Right lobe of liver (tissue), 6 donors: Measurements from ENCODE around the gene AKAP13. TPM values are rescaled to one million over a fixed set of nuclear protein-coding genes. Genes with fewer than 3 reads are reported as not detected.

Experiments used
- ATAC-seq, 4 donors: fragments of 200-7000 bp; cut with Tn5 transposase; one replicate each; pipeline ENCODE4 v1.9.1; 2020; ENCODE audit warnings: mild to moderate bottlenecking in 4 of 4, moderate library complexity in 4 of 4
- DNase-seq, 3 donors: peaks; one replicate each; pipeline ENCODE4 v3.0.0-alpha.2; 2020
- H3K27ac ChIP-seq, 3 donors: fragments of 200-600 bp; one replicate each; pipeline ENCODE4 v1.8.0; 2022
- H3K27me3 ChIP-seq, 2 donors: fragments of 200-600 bp; one replicate each; pipeline ENCODE4 v1.8.0; 2022
- H3K36me3 ChIP-seq, 4 donors: fragments of 200-600 bp; sonication (generic) in 1 of 4; one replicate each; pipeline versions ENCODE4 v1.5.1 to v1.8.0; 2017 to 2022; ENCODE audit warnings: control low read depth in 1 of 4
- H3K4me1 ChIP-seq, 4 donors: fragments of 200-600 bp; sonication (generic) in 1 of 4; one replicate each; pipeline versions ENCODE4 v1.5.1 to v1.8.0; 2017 to 2022; ENCODE audit warnings: control low read depth in 1 of 4
- H3K4me3 ChIP-seq, 3 donors: fragments of 200-600 bp; one replicate each; pipeline ENCODE4 v1.8.0; 2022
- H3K9me3 ChIP-seq, 4 donors: fragments of 200-600 bp; sonication (generic) in 1 of 4; one replicate each; pipeline versions ENCODE4 v1.5.1 to v1.8.0; 2017 to 2022; ENCODE audit warnings: control low read depth in 1 of 4
- POLR2A ChIP-seq: fragments of 450-650 bp; IDR thresholded peaks from one replicate; pipeline ENCODE4 v1.6.1; 2017; ENCODE audit warnings: antibody characterized with exemption, mild to moderate bottlenecking
- WGBS: methylation state at CpG from one replicate; pipeline ENCODE4 v1.1.6; 2018; ENCODE audit warnings: low coverage, low lambda C conversion rate; ENCODE audit not compliant: insufficient coverage; ENCODE audit errors: missing lambda C conversion rate; 5-methylcytosine and 5-hydroxymethylcytosine counted together
- intact Hi-C, 2 donors: fragments of 100-400 bp; cut with DNase I; formaldehyde crosslinking; loops; one replicate each; pipeline versions ENCODE4 v1.11.2 to v1.14.1; 2022
- total RNA-seq, 6 experiments: library from RNA; depleted of rRNA in 2 of 6; stranded (reverse); fragments of >200 nt in 2 of 6; fragmentation: NEBNext Ultra II Directional in 3 of 6; extraction: Animal tissue kit (Norgen Biotek cat#: 25700) in 3 of 6; gene quantifications; one replicate each; pipeline versions ENCODE4 v1.1.0 to v1.2.4, GENCODE V29; 2016 to 2023
- TF ChIP-seq, protein P1 (sequence below), 4 donors: fragments of 200-600 bp in 3 of 4; fragments of 450-650 bp in 1 of 4; IDR thresholded peaks; one replicate each; pipeline versions ENCODE4 v1.5.1 to v1.8.0; 2016 to 2022; ENCODE audit warnings: antibody characterized with exemption in 4 of 4, mild to moderate bottlenecking in 2 of 4
- donor health status: DM: no; HTN: yes; CAD: no.
- donor health status: DM: no; HTN: no; CAD: no.
- donor health status: DM: no; HTN: no; CAD: no.
- donor health status: DM: no; HTN: yes; CAD: no.
- donor health status: DM: no; HTN: yes; CAD: no.

AKAP13 gene
- total RNA-seq, 6 experiments from 2014 or later, result 50.1 to 73.1 (median 63.9) TPM

DNA sequence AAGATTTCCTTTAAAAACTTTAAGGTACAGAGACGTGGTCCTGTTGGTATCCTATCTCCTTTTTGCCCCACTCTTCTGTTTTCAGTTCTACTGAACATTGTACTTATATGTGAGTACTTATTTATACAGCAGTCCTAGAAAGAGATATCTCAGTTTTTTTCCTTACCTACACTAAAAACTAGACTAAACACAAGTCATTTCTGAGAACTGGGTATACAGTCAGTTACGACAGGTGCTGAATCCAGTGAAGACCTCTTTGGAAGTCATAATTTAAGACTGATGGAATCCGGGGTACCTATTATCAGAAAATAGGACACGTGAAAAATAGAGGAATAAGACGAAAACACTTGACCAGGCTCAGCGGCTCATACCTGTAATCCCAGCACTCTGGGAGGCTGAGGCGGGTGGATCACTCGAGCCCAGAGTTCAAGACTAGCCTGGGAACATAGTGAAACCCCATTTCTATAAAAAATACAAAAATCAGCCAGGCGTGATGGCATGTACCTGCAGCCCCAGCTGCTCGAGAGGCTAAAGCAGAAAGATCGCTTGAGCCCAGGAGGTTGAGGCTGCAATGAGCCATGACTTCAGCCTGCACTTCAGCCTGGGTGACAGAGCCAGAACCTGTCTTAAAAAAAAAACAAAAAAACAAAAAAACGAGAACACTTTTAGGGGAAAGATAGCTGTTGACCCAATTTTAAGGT, 338.0 kb downstream of the AKAP13 start:
- Histone ChIP-seq H3K4me3 (no peak overlapping the region), H3K27ac (no peak overlapping the region), H3K9me3 (no peaks in the 10 kb centered on the region), H3K36me3 (peaks cover 7 to 69% (median 24%) of the 10 kb centered on the region in 4 donors), H3K4me1 (peaks cover 0 to 17% (median 10%) of the 10 kb centered on the region in 4 donors), H3K27me3 (no peaks in the 10 kb centered on the region)
- ATAC-seq (no peak), DNase-seq (no peak)
- 85% methylated on average over 12 of the region's 12 CpGs for WGBS
- intact Hi-C loops, result no loop called here
- TF ChIP-seq POLR2A, result no peak
- TF ChIP-seq, protein P1, sequence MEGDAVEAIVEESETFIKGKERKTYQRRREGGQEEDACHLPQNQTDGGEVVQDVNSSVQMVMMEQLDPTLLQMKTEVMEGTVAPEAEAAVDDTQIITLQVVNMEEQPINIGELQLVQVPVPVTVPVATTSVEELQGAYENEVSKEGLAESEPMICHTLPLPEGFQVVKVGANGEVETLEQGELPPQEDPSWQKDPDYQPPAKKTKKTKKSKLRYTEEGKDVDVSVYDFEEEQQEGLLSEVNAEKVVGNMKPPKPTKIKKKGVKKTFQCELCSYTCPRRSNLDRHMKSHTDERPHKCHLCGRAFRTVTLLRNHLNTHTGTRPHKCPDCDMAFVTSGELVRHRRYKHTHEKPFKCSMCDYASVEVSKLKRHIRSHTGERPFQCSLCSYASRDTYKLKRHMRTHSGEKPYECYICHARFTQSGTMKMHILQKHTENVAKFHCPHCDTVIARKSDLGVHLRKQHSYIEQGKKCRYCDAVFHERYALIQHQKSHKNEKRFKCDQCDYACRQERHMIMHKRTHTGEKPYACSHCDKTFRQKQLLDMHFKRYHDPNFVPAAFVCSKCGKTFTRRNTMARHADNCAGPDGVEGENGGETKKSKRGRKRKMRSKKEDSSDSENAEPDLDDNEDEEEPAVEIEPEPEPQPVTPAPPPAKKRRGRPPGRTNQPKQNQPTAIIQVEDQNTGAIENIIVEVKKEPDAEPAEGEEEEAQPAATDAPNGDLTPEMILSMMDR (IDR thresholded peaks at IDR 0.05), result no peak

DNA sequence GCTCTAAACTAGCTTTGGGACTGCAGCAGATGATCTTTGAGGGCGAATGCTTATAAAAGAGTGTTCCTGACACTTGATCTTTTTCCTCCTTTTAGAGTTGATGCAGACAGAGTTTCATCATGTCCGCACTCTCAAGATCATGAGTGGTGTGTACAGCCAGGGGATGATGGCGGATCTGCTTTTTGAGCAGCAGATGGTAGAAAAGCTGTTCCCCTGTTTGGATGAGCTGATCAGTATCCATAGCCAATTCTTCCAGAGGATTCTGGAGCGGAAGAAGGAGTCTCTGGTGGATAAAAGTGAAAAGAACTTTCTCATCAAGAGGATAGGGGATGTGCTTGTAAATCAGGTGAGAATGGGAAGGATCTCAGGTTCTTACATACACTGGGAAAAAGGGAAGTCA, 338.6 kb downstream of the AKAP13 start:
- Histone ChIP-seq H3K27me3 (no peaks in the 10 kb centered on the region), H3K36me3 (peaks cover 7 to 66% (median 26%) of the 10 kb centered on the region in 4 donors), H3K4me3 (no peak overlapping the region), H3K9me3 (no peaks in the 10 kb centered on the region), H3K27ac (no peak overlapping the region), H3K4me1 (peaks cover 0 to 23% (median 13%) of the 10 kb centered on the region in 4 donors)
- no peak for TF ChIP-seq POLR2A
- TF ChIP-seq, protein P1 (IDR thresholded peaks at IDR 0.05), result no peak
- ATAC-seq (no peak), DNase-seq (no peak)
- intact Hi-C loops, result no loop called here
- 38% methylated on average over 2 of the region's 4 CpGs for WGBS

DNA sequence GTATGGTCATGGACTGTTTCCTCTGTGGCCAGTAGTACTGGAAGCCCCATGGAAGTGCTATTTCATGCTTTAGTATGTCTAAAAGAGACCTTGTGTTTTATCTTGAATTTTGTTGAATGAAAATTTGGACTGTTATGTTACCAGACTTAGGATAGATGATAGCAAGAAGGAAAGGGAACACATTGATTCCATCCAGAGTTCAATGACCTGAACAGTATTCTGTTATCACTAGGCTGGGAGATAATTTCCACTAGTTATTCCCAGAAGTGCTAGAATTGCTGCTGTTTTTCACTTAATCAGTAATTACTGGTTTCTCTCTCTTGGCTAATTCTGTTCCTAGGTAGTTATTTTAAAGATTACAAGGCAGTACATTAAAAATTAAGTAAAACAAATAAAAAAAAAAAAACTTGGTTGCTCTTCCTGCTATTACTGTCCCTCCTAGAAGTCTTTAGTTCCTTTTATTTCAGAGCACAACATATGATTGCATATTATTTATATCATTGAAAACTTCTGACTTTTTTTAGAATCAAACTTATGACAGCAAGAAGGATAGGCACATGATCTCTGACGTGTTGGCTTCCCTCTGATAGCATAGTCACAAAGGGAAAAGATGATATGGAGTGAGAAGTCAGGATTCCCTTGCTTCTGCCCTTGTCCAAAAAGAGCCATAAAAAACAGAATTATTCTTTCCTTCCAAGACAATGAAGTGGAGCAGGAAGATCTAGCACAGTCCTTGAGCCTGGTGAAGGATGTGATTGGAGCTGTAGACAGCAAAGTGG, 342.2 kb downstream of the AKAP13 start:
- TF ChIP-seq, protein P1 (IDR thresholded peaks at IDR 0.05), result no peak
- TF ChIP-seq POLR2A, result no peak
- peaks cover 0 to 37% (median 18%) of the 10 kb centered on the region in 4 donors for H3K4me1 ChIP-seq
- no peaks in the 10 kb centered on the region for H3K27me3 ChIP-seq
- peaks cover under 1 to 49% (median 23%) of the 10 kb centered on the region in 4 donors for H3K36me3 ChIP-seq
- no peak overlapping the region for H3K4me3 ChIP-seq
- intact Hi-C loops, result no loop called here
- 21% methylated on average over 1 of the region's 1 CpG for WGBS
- H3K9me3 ChIP-seq, result no peaks in the 10 kb centered on the region
- DNase-seq (no peak), ATAC-seq (peak; percentile 73 to 79 (median 77))
- peak overlapping the region; percentile 28 to 49 (median 39) for H3K27ac ChIP-seq

DNA sequence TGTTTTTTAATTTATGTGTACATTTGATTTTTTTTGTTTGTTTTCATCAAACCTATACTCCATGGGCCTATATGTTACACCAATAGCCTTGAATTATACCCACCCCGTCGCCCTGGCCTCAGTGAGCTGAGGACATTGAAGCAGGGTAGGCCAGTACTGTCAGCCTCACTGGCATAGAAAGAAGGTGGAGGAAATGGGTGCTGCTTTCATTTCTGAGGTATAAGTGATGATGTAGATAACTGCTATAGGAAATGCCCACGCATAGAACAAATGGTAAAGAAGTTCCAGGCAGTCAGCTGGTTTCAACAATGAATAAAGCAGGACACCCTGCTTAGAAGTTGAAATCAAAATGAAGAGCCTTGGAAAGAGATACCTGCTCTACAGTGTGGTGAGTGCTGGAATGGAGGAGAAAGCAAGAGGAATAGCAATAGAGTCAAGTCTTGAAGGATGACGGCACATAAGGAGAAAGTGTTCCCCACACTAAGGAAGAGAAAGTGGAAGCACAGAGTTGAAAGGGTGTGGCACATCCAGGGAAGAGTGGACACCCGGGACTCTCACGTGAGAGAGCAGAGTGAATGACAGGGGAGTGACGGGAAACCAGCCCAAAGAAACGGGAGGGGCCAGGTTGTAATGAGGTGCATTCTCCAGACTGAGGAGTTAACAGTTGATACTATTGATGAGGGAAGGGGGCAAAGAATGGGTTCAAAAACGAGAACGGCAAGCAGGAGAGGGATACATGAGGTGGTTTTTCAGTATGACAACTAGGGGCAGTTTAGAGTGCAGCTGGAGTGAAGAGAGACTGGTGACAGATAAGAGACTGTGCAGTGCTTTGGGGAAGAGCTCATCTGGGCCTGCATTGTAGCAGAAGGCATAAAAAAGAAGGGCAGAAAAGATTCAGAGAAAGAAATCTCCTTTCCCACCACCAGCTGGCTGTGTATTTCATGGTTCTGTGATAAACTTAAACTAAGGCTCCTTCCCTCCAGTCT, 343.9 kb downstream of the AKAP13 start:
- ATAC-seq, result peak; percentile 23 to 28 (median 23)
- no peak for DNase-seq
- TF ChIP-seq, protein P1 (IDR thresholded peaks at IDR 0.05), result no peak
- no peak for TF ChIP-seq POLR2A
- Histone ChIP-seq H3K4me1 (peaks cover 0 to 37% (median 18%) of the 10 kb centered on the region in 4 donors), H3K27me3 (no peaks in the 10 kb centered on the region), H3K36me3 (peaks cover 0 to 45% (median 21%) of the 10 kb centered on the region in 4 donors), H3K4me3 (no peak overlapping the region), H3K9me3 (no peaks in the 10 kb centered on the region), H3K27ac (peak overlapping the region; percentile 6 to 65 (median 35))
- WGBS, result 61% methylated on average over 10 of the region's 10 CpGs
- intact Hi-C loops, result no loop called here
